Right ventricle myocardium superior (tissue), 1 donor: Measurements from ENCODE around the gene ZNF658. TPM values are rescaled to one million over a fixed set of nuclear protein-coding genes. Genes with fewer than 3 reads are reported as not detected.
"Not testable (repeated sequence)": the region's sequence is repeated elsewhere in the genome, so short reads cannot be mapped to it uniquely, and the experiment has no call there.

Experiments
- ATAC-seq: fragments of 200-7000 bp; cut with Tn5 transposase; one replicate; pipeline ENCODE4 v1.9.1; 2020; ENCODE audit warnings: mild to moderate bottlenecking; ENCODE audit not compliant: poor library complexity
- DNase-seq: peaks from one replicate; pipeline ENCODE4 v3.0.0-alpha.2; 2020
- intact Hi-C: fragments of 100-400 bp; cut with DNase I; formaldehyde crosslinking; loops from one replicate; pipeline ENCODE4 v1.11.2; 2022
- long read RNA-seq: library from polyadenylated mRNA; unstranded; transcript quantifications from one replicate; pipeline ENCODE4 v2.0.0, GENCODE V29; 2021
- total RNA-seq: library from RNA; stranded (reverse); fragmentation: NEBNext Ultra II Directional; extraction: Animal tissue kit (Norgen Biotek cat#: 25700); gene quantifications from one replicate; pipeline ENCODE4 v1.2.1, GENCODE V29; 2021
- donor health status: DM: no; HTN: yes; CAD: no; lungs with severe emphysema.

The ZNF658 gene
- 12.1 TPM for total RNA-seq
- long read RNA-seq, full-length matches to known transcripts, result 9 of 14 reads
- long read RNA-seq, partial matches to known transcripts, result 0 of 14 reads
- long read RNA-seq, other reads (novel, unspliced or antisense), result 5 of 14 reads

DNA sequence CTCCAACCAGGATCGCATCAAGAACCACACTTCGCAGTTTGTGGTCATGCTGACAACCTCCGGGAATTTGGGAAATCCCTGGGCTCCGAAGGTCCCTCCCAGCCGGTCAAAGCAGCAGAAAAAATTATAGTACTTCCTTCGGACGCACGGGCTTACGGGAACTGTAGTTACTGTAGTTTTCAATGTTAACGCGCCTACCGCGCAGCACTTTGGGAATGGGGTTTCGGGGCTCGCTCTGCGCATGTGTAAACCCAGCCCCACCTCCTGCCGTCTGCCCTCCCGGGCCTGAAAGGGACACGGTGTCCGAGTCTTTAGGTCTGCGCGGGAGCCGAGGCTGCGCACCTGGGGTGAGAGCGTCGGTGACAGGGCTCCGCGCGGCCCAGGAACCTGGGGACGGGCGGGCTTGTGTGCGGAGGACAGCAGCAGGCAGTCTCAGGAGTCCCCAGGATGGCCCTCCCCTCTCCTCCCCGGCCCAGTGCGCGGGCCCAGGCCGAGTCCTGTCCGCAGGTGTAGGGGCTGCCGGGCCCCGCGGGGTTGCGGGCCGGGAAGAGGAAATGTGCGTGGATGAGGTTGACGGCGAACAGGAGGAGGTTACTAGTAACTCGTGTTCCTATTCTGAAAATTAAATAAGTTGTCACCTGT is at the start of gene ZNF658:
TSS of gene ZNF658 (plus strand) at position 236 of the 642 bp plus-strand sequence. CDS start 2,837 bp downstream, outside the sequence.
- intact Hi-C loops, result not testable (repeated sequence)
- peak; percentile 100 for ATAC-seq

DNA sequence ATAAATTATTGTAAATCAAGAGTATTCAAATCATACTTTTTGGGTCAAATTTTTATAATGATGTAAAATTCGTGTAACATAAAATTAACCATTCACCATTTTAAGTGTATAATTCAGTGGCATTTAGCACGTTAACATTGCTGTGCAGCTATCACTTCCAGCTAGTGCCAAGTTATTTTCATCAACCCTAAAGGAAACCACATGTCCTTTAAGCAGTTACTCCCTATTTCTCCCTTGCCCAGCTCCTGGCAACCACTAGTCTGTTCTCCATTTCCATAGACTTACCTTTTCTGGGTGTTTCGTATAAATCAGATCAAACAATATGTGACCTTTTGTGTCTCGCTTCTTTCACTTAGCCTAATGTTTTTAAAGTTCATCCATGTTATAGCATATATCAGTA is 38.8 kb upstream of the ZNF658 start:
- DNase-seq, intact Hi-C loops, ATAC-seq: not testable (repeated sequence)

More for the DNA sequence above, at the start of gene ZNF658:
- peak; percentile 90 for DNase-seq

DNA sequence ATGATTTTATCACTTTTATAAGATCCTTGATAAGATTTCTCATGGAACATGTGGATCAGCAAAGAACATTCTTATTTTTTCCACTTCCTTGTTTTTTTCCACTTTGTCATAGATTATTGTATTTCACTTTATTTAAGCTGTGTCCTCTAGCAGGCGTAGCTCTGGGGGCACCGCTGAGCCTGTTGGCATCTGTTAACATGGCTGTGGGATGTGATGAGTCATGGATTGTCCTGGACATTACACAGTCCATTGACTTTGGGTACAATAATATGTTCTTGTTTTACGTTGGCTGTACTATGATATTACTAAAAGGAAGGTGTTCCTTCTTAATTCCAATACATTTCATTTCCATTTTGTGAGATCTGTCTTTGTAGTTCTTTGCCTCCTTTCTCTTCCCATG is 31.9 kb upstream of the ZNF658 start:
- intact Hi-C loops, DNase-seq, ATAC-seq: not testable (repeated sequence)

DNA sequence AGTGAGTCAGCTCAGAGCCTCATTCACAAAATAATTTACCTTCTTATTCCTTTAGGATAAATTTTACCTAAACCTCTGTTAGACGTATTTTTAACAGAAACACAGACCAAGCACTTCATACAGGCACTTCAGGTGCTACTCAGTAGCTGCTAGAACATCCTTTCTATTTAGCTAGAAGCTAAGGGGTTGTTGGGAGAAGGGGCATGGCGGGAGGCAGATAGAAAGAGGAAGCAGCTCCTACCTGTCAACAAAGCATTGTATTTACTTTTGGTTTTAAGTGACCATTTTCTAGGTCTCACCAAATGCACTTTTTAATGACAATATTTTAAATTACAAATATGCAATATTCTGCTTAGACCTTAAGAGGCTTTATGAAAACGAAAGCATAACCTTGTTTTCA is 19.9 kb upstream of the ZNF658 start:
- intact Hi-C loops, ATAC-seq, DNase-seq: not testable (repeated sequence)

DNA sequence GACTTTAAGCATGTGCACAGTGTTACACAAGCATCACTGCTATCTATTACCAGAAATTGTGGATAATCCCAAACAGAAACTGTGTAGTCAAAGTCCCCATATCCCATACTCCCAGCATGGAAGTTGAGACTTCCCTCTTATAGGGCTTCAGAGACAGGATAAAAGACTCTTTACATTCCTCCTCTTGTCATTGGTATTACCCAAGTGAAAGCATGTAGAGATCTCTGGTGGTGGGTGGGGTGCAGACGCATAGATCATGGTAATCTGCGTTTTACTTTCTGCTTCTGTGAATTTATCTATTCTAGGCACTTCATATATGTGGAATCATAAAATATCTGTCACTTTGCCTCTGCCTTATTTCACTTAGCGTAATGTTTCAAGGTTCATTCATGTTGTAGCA is 18.7 kb upstream of the ZNF658 start:
- ATAC-seq, DNase-seq, intact Hi-C loops: not testable (repeated sequence)

DNA sequence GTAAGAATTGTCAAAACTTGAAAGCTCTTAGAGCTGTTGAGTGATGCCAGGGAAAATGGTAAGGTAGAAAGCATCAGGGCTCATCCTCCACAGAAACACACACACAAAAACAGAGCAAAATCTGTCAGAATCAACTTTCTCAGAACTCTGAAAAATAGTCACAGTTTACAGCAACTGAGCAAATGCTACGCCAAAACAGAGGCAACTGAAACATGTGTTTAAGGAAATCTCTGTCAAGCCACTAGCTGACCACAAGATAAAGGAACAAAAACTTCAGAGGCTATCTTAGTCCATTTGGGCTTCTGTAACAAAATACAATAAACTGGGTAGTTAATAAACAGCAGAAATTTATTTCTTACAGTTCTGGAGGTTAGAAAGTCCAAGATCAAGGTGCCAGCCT is 10.2 kb upstream of the ZNF658 start:
- ATAC-seq, DNase-seq, intact Hi-C loops: not testable (repeated sequence)

DNA sequence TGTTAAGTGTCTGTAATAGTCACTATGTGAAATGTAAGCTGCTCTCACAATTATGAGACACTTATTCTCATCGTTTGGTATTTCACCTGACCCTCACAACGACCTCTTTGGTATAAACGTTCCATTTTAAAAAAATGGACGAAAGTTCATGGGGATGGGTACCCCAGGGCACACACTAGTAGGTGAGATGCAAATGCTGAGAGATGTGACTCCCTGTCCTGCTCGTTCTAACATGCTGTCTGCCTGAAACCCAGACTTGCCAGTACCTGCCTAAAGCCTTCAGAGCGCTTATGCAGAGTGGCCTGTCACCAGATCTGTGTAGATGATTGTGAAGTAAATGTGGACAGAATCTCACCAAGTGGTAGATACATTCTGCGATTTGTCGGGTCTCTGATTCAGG is 616 bp downstream of the ZNF658 start:
- DNase-seq, intact Hi-C loops: not testable (repeated sequence)
- peak; percentile 55 for ATAC-seq

DNA sequence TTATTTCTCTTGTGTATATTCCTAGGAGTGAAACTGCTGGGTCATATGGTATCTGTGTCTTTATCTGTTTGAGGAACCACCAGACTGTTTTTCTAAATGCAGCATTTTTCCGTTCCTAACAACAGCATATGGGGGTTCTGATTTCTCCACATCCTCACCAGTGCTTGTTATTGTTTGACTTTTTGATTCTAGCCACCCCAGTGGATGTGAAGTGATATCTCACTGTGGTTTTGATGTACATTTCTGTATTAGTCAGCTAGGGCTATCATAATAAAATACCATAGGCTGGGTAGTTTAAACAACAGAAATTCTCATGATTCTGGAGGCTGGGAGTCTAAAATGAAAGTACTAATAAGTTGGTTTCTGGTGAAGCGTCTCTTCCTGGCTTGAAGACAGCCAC is 9.0 kb downstream of the ZNF658 start:
- ATAC-seq, DNase-seq, intact Hi-C loops: not testable (repeated sequence)

DNA sequence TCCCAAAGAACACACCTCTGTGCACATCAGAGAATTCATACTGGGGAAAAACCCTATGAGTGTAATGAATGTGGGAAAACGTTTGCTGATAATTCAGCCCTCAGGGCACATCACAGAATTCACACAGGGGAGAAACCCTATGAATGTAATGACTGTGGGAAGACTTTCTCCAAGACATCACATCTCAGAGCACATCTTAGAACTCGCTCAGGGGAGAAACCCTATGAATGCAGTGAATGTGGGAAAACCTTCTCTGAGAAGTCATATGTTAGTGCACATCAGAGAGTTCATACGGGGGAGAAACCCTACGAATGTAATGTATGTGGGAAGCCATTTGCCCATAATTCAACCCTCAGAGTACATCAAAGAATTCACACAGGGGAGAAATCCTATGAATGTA is 19.5 kb downstream of the ZNF658 start:
- ATAC-seq, intact Hi-C loops, DNase-seq: not testable (repeated sequence)

DNA sequence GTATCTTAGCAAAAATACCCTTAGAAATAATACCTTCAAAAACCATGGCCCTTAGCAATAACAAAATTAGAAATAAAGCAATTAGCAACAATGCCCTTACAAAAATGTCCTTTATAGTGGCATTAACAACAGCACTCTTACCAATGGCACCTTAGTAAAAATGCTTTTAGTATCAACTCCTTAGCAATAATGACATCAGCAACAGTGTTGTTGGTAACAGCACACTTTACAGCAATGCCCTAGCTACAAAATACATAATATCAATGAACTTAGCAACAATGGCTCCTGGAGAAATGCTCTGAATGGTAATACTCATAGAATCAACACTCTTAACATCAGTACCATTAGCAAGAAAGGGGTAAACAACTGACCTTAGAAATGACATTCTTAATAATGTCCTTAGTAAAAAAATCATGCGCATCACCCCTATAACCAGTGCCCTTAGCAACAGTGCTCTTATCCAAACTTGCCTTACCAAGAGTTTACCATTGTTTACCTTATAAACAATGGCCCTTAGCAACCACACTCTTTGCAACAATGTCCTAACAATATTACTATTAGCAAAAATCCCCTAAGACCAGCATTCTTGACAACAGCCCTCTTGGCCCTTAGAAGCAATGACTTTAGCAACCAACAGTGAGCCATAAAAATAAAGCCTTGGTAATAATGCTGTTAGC is 35.8 kb downstream of the ZNF658 start:
- peak; percentile 28 for ATAC-seq
- intact Hi-C loops, result not testable (repeated sequence)

DNA sequence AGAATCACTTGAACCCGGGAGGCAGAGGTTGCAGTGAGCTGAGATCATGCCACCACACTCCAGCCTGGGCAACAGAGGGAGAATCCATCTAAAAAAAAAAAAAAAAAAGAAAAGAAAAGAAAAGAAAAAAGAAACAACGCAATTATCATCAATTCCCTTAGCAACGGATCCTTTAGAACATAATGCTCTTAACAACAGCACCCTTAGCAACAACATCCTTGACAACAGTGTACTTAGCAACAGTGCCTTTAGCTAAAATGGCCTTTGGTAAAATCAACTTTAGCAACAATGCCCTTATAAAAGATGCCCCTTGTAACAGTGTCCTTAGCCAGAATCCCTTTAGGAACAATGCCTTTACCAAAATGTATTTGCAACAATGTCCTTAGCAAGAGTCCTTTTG is 37.1 kb downstream of the ZNF658 start:
- ATAC-seq, DNase-seq, intact Hi-C loops: not testable (repeated sequence)

More for the DNA sequence above, 35.8 kb downstream of the ZNF658 start:
- not testable (repeated sequence) for DNase-seq

DNA sequence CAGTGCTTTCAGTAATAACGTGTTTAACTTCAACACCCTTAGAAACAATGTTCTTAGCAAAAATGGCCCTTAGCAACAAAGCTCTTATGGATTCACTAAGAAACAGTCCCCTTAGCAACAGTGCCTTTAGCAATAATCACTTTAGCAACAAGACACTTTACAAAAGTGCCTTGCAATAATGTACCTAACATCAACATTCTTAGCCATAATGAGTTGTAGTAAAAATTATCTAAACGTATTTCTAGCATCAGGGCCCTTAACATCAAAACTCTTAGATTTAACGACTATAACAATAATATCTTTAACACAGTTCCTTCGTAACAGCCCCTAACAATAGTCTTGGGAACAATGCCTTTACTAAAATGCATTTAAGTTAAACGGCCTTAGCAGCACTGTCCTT is 37.8 kb downstream of the ZNF658 start:
- ATAC-seq, DNase-seq, intact Hi-C loops: not testable (repeated sequence)

DNA sequence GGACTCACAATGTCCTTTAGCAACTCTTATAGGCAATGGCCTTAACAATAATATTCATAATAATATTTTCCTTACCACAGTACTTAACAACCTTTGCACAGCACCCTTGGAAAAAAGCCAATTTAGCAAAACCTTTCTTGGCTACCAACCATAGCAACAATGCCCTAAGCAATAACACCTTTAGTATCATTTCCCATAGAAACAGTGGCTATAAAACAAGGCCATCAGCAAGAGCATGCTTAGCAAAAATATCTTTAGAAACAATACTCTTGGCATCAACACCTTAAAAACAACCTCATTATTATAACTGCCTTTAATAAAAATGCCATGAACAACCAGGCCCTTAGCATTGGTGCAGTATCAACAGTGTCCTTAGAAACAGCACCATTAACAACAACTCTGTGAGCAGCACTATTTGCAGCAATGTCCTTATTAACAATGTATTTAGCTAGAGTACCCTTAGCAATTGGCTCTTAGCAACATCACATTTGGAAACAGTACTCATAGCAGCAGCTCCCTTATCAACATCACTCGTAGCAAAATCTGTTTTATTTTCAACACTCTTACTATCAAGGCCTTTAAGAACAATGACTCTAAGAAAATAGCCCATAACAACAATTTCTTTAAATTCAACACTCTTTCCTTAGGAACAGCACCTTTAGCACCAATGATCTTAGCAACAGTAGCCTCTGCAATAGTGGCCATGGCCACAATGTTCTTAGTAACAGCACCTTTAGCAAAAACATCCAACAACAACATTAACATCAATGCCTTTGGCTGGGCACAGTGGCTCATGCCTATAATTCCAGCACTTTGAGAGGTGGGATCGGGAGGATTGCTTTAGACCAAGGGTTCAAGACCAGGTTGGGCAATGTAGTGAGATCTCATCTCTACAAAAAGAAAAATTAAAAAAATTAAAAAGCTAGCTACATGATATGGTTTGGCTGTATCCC is 39.6 kb downstream of the ZNF658 start:
- peak; percentile 89 for ATAC-seq
- DNase-seq, result not testable (repeated sequence)

DNA sequence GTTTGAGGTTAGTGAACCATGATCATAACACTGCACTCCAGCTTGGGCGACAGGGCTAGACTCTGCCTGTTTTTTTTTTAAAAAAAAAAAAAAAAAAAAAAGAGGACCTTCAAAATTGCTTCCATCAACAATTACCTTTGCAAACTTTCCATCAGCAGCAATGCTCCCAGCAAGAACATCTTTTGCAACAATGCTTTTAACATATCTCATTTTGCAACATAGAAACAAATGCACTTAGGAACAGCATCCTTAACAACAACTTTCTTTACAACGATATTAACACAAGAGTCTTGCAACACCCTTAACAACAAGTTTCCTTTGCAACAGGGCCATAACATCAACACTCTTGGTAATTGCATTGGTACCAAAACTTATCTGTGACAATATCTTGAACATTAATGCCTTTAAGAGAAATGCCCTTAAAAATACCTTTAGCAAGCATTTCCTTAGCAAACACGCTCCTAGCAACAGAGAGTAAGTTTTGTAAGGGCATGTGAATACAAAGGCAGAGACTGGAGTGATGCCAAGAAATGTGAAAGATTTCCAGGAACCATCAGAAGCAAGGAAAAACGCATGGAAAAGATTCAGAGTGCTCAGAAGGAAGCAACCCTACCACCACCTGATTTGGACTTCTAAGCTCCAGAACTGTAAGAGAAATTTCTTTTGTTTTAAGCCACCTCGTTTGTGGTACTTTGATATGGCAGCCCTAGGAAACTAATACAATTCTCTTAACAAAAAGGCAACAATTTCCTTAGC is 42.1 kb downstream of the ZNF658 start:
- DNase-seq, intact Hi-C loops, ATAC-seq: not testable (repeated sequence)

More for the DNA sequence above, 39.6 kb downstream of the ZNF658 start:
- intact Hi-C loops, result not testable (repeated sequence)

DNA sequence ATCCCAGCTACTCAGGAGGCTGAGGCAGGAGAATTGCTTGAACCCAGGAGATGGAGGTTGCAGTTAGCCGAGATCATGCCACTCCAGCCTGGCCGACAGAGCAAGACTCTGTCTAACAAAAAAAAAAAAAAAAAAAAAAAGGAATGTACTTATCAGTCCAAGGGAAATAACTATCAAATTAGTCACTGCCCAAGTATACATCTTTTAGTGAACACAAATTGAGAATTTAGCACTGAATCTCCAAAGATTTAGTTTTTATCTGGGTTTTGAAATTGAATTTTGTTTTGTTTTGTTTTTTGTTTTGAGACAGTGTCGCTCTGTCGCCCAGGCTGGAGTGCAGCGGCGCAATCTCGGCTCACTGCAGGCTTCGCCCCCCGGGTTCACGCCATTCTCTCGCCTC is 52.1 kb downstream of the ZNF658 start:
- DNase-seq, ATAC-seq, intact Hi-C loops: not testable (repeated sequence)
